OCI-LY7 (cell line): ENCODE results near the gene NEDD4.

ENCODE experiments used
- CTCF ChIP-seq: fragments of 200-600 bp; sonication (generic); conservative IDR thresholded peaks from 2 replicates; pipeline ENCODE4 v1.5.1; 2014; ENCODE audit warnings: mild to moderate bottlenecking, antibody characterized with exemption, low read length, moderate library complexity, mixed read lengths
- EZH2phosphoT487 ChIP-seq: fragments of 200-600 bp; sonication (generic); IDR thresholded peaks from 2 replicates; pipeline ENCODE4 v1.6.1; 2018; ENCODE audit warnings: low read depth, borderline replicate concordance, mild to moderate bottlenecking, mixed run types, antibody characterized with exemption, low read length, moderate library complexity, mixed read lengths

DNA sequence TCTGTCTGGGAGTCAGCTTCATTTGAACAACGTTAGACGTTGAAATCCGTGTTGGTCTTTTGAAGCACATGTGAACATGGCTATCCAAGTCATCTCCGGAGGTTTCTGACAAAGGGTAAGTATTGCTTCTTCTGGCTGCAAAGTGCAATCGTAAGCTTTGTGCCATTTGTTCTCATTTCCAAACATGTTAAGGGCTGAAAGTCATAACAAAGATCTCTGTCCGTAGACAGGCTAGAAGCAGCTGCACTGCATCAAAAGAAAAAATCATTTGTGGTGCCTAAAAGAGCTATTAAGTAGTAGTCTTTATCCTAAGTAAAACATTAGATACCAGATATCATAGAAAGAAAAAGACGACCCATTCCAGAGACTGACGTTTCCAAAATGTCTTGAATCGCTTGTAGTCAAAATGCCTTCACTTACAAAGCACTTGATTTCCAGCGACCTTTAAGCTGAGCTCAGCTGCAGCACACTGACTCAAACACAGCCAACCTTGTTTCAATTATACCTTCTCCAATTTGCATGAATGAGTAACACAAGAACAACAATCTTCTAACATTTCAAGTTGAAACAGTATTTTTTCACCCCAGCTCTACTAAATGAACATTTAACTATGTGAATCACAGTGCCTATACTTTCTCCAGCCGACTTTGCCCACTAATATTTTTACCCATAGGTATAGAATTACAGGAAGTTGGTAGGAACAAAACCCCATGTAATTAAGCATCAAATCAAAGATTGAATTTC is 76.6 kb downstream of the NEDD4 start:
- TF ChIP-seq CTCF (no peak), EZH2phosphoT487 (no peak)
